ENCODE data around the gene HYKK. TPM values are rescaled to one million over a fixed set of nuclear protein-coding genes. Genes with fewer than 3 reads are reported as not detected.
"Not testable (repeated sequence)": the region's sequence is repeated elsewhere in the genome, so short reads cannot be mapped to it uniquely, and the experiment has no call there.

The HYKK gene
- total and polyA plus RNA-seq, 2 of the 13 experiments (the other 11 are each of a cell fraction or from before 2014, with no cell fraction given) = 3.5 to 5.4 TPM

DNA sequence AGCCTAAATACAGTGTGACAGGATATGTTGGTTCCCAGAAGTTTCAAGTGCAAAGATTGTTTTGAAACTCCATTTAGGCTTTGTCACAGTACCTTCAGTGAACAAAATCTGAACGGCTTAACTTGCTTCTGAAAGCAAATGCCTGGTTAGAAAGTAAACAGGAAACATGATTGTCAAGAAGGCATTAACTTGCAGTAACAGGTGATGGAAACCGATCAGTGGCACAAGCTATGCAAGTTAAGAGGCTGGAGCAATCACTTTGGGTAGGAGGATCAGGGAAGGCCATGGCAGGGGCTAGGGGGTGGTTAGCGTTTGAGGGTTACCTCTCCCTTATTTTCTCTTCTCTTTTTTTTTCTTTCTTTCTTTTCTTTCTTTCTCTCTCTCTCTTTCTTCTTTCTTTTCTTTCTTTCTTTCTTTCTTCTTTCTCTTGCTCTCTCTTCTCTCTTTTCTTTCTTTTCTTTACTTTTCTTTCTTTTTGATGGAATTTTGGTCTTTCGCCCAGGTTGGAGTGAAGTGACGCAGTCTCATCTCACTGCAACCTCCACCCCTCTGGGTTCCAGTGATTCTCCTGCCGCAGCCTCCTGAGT, 2.4 kb downstream of the HYKK start:
- no peaks in the 10 kb centered on the region for H3K9me3 ChIP-seq (ENCODE audit: low read length)
- POLR2A ChIA-PET = no interaction called here
- in situ Hi-C loops (cut with HindIII; ENCODE audit: extremely low pct_ligation_motif_present, low pct_unique_long_range_greater_than_20kb) = no loop called here
- no peaks in the 10 kb centered on the region for H3K36me3 ChIP-seq (replicated peaks in 1 of 2; ENCODE audit: control insufficient read depth in 1 of 2, insufficient read depth in 2 of 2, low read length in 2 of 2)
- DNase-seq (ENCODE audit: low spot score) (no peak), ATAC-seq (no peak), FAIRE-seq (no peak)
- no peak overlapping the region for H3K4me3 ChIP-seq (replicated peaks in 1 of 3; ENCODE audit: insufficient read depth in 1 of 3, low read depth in 2 of 3, low read length in 3 of 3)
- no peaks in the 10 kb centered on the region for H3K79me2 ChIP-seq (ENCODE audit: insufficient read depth, low read length)
- H3K9ac ChIP-seq (ENCODE audit: insufficient read depth, low read depth, low read length) = no peak overlapping the region
- no peak overlapping the region for H3K27ac ChIP-seq (ENCODE audit: extremely low read length, insufficient read depth, low read length)
- CTCF ChIA-PET (ENCODE audit: low intra/inter-chr PET ratio, low total read pairs) = no interaction called here
- TF ChIP-seq BCL6 (CRISPR knock-in tag; IDR thresholded peaks at IDR 0.05) (no peak), ZNF652 (CRISPR knock-in tag; IDR thresholded peaks at IDR 0.05; ENCODE audit: borderline replicate concordance, low read depth) (no peak), BORCS8-MEF2B (CRISPR knock-in tag; IDR thresholded peaks at IDR 0.05) (no peak), ZIK1 (CRISPR knock-in tag; IDR thresholded peaks at IDR 0.05; ENCODE audit: borderline replicate concordance, low read depth) (no peak), SMYD3 (CRISPR knock-in tag; IDR thresholded peaks at IDR 0.05) (no peak), ZNF75D (CRISPR knock-in tag; IDR thresholded peaks at IDR 0.05; ENCODE audit: borderline replicate concordance) (no peak), MIXL1 (CRISPR knock-in tag; IDR thresholded peaks at IDR 0.05) (no peak), ZSCAN22 (CRISPR knock-in tag; IDR thresholded peaks at IDR 0.05) (no peak), ZFP36 (IDR thresholded peaks at IDR 0.05; ENCODE audit: borderline replicate concordance, low read depth, low read length, partially characterized antibody) (no peak)
- TF ChIP-seq, protein P1, sequence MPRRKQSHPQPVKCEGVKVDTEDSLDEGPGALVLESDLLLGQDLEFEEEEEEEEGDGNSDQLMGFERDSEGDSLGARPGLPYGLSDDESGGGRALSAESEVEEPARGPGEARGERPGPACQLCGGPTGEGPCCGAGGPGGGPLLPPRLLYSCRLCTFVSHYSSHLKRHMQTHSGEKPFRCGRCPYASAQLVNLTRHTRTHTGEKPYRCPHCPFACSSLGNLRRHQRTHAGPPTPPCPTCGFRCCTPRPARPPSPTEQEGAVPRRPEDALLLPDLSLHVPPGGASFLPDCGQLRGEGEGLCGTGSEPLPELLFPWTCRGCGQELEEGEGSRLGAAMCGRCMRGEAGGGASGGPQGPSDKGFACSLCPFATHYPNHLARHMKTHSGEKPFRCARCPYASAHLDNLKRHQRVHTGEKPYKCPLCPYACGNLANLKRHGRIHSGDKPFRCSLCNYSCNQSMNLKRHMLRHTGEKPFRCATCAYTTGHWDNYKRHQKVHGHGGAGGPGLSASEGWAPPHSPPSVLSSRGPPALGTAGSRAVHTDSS (CRISPR knock-in tag; conservative IDR thresholded peaks at IDR 0.05) = no peak
- TF ChIP-seq, protein P2, sequence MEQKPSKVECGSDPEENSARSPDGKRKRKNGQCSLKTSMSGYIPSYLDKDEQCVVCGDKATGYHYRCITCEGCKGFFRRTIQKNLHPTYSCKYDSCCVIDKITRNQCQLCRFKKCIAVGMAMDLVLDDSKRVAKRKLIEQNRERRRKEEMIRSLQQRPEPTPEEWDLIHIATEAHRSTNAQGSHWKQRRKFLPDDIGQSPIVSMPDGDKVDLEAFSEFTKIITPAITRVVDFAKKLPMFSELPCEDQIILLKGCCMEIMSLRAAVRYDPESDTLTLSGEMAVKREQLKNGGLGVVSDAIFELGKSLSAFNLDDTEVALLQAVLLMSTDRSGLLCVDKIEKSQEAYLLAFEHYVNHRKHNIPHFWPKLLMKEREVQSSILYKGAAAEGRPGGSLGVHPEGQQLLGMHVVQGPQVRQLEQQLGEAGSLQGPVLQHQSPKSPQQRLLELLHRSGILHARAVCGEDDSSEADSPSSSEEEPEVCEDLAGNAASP (CRISPR knock-in tag; IDR thresholded peaks at IDR 0.05; ENCODE audit: borderline replicate concordance) = no peak
- H3K27me3 ChIP-seq (ENCODE audit: control insufficient read depth in 1 of 2, insufficient read depth in 2 of 2, low read length in 2 of 2) = no peaks in the 10 kb centered on the region; a peak in 1 of 5 replicates
- intact Hi-C loops (cut with micrococcal nuclease; ENCODE audit: unreplicated experiment) = loop anchor here (5.0 to 10.0 kb wide), 2 partner anchors 32 to 55 kb away; partner anchors contain the start of genes CHRNA5 and PSMA4
- no peak overlapping the region for H2AFZ ChIP-seq (ENCODE audit: low read length)
- no peak overlapping the region for H3K4me2 ChIP-seq (ENCODE audit: low read depth, low read length)
- BruUV-seq (replicated peaks) = no TSS peak
- peaks cover 29% of the 10 kb centered on the region for H3K4me1 ChIP-seq (ENCODE audit: insufficient read depth, low read length)
- 74% methylated on average over 6 of the region's 6 CpGs for WGBS (ENCODE audit: low lambda C conversion rate)
- no peaks in the 10 kb centered on the region for H4K20me1 ChIP-seq (ENCODE audit: insufficient read depth, low read length)

DNA sequence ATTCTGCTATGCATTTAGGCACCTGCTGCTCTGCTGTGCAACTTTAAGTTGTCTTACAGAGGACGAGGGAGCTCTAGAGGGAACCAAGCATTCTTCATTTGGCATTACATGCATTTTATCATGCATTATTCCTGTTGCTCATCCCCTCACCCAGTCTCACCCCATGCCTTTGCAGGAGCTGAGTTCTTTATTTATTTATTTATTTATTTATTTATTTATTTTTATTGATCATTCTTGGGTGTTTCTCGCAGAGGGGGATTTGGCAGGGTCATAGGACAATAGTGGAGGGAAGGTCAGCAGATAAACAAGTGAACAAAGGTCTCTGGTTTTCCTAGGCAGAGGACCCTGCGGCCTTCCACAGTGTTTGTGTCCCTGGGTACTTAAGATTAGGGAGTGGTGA, 12.7 kb downstream of the HYKK start:
- H3K4me3 ChIP-seq (replicated peaks in 1 of 3; ENCODE audit: insufficient read depth in 1 of 3, low read depth in 2 of 3, low read length in 3 of 3); H3K36me3 ChIP-seq (replicated peaks in 1 of 2; ENCODE audit: control insufficient read depth in 1 of 2, insufficient read depth in 2 of 2, low read length in 2 of 2); H3K27me3 ChIP-seq (ENCODE audit: control insufficient read depth in 1 of 2, insufficient read depth in 2 of 2, low read length in 2 of 2); H3K9me3 ChIP-seq (ENCODE audit: low read length); H3K4me2 ChIP-seq (ENCODE audit: low read depth, low read length); H3K9ac ChIP-seq (ENCODE audit: insufficient read depth, low read depth, low read length); ATAC-seq; CTCF ChIA-PET (ENCODE audit: low intra/inter-chr PET ratio, low total read pairs); POLR2A ChIA-PET; H4K20me1 ChIP-seq (ENCODE audit: insufficient read depth, low read length); DNase-seq (ENCODE audit: low spot score); FAIRE-seq; intact Hi-C loops (cut with micrococcal nuclease; ENCODE audit: unreplicated experiment); H3K4me1 ChIP-seq (ENCODE audit: insufficient read depth, low read length); in situ Hi-C loops (cut with HindIII; ENCODE audit: extremely low pct_ligation_motif_present, low pct_unique_long_range_greater_than_20kb); H3K79me2 ChIP-seq (ENCODE audit: insufficient read depth, low read length); BruUV-seq (replicated peaks); H2AFZ ChIP-seq (ENCODE audit: low read length); H3K27ac ChIP-seq (ENCODE audit: extremely low read length, insufficient read depth, low read length): not testable (repeated sequence)
- WGBS (ENCODE audit: low lambda C conversion rate) = 88% methylated on average over 3 of the region's 3 CpGs

Measured in HepG2 (cell line).